Glomerular visceral epithelial cell (primary cell): ENCODE data around the gene P4HB.

Source experiments
- DNase-seq: peaks from one replicate; pipeline ENCODE4 v3.0.0-alpha.2; 2016; ENCODE audit errors: extremely low spot score

The P4HB gene

DNA sequence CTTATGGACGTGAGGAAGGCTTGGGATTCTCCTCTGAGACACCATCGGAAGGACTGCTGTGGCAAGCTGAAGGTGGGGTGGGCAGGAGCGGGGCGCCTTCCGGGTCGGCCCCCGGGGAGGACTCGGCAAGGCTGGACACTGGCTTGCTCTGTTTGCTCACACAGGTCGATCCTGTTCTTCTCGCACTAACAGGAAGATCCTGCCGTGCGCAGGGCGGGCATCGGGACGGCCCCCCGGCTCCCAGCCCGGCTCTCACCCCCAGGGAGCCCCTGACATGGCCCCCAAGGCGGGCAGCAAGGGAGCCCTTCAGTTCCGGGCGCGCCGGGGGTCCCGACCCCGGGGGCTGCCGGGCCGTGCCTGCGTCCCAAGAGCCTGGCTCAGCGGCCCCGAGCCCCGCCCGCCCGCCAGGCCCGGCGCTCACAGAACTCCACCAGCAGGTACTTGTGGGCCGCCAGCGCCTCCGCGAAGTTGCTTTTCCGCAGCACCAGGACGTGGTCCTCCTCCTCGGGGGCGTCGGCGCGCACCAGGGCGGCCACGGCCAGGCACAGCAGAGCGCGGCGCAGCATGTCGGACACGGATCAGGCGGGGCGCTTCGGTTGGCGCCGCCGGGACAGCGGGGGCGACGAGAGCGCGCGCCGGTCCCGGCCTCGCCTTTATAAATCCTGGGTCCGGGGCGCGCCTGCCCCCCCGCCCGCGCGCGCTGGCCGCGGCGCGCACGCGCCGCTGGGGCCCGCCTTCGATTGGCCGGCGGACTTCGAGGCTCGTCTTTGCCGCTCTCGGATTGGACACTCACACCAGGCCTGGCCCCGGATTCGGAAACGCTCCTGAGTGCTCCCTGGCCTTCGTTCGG is at the start of gene P4HB:
Gene P4HB, minus strand, starts transcription at position 630 of the 850 bp plus-strand sequence. Its CDS starts 64 bp downstream, at position 566.
- no peak for DNase-seq

DNA sequence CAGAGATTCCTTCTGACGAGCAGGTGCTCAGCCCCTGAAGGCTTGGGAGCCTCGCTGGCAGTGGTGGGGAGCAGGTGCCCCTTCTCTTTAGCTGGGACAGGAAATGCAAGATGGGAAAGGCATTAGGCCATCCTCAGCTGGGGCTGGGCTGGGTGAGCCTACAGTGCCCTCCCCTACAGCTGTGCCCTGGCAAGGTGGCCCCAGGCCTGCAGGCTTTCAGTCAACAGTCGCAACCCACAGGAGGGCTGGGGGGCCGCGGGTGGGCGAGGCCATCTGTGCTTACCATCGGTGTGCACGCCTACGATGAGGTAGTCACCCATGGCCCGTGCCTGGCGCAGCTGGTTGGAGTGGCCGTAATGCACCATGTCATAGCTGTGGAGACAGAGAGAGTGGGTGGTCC is 48.9 kb upstream of the P4HB start:
- no peak for DNase-seq

- no peak for DNase-seq
Observed at GRCh38 chr17:81908793-81909192, 48.5 kb upstream of the P4HB start.

DNA sequence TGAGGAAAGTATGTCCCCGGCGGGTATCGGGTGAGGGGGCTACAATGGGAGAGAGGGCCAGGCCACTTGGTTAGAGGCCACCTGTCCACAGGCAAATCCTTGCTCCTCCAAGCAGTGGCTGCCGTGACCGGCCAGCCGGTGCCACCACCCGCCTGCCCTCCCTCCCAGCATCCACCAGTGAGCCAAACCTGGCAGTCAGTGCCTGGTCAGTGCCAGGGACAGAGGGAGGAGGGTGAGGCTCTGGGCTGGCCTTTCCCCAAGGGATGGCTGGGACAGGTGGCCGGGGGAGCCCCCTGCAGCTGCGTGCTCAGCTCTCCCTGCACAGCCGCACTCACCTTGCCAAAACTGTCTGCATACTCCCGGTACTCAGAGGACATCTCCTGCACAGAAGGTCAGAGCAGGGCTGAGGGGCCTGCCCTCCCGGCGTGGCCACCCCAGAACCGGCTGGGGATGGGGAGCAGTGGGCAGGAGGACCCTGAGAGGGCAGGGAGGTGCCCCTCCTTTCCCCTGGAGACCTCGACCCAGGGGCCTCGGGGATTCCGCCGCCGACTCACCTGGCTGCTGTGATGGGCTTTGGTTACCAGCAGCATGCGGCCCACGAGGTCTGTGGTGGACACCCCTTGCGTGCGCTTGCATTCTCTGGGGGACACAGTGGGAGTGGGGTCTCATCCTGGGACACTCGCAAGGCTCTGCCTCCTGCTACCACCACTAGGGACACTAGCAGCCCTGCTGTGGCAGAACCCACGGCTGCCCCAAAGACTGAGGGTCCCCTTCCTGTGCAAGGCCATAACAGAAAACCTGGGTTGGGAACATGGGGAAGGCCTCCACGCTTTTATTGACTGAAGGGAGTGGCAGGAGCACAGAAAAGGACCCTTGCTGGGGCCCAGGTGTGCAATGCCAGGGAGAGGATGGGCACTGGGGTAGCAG is 47.1 kb upstream of the P4HB start:
- DNase-seq: no peak

DNA sequence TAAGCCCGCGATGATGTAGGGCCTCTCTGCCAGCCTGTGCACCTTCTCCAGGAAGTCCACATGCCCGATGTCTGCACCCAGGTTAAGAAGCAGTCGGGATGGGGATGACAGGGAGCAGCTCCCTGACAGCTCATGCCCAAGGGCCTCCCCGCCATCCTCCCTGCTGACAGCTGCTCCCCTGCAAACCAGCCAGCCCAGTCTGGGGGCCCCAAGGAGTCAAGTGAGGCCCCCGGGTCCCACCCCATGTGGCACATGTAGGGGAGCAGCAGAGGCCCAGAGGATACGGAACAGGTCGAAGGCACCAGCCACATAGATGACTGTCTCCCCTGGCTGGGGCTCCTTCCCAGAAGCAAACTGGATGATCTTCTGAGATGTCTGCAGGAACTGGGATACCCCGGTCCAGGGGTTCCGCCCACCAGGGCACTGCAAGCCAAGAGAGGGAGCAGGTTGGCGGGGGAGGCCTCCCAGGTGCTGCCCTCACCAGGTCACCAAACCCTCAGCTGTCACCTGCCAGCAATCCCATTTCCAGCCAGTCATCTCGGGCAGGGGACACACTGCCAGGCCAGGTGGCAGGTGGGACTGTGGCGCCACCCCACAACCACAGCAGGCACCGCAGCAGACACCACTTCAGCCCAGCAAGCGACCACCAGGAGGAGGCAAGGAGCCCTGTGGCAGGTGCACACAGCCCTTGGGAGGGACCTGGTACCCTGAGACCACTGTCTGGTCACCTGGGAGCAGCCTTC is 46.3 kb upstream of the P4HB start:
- no peak for DNase-seq

DNA sequence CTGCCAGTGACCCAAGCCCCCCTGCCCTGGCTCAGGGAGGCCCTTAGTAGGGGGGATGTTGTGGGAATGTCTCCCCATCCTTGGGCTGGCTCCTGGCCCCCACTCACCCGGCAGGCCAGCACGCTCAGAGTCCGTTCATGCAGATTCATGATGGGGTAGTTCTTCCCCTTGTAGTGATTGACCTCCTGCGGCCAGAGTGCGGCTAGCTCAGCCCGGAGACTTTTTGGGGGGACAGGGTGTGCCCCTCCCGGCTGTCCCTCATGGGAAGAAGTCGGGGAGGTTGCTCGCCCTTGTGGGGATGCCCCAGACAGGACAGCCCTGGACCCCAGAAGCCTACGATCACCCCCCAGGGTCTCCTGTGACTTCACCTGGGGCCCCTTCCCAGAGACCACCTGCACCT is 45.7 kb upstream of the P4HB start:
- no peak for DNase-seq

DNA sequence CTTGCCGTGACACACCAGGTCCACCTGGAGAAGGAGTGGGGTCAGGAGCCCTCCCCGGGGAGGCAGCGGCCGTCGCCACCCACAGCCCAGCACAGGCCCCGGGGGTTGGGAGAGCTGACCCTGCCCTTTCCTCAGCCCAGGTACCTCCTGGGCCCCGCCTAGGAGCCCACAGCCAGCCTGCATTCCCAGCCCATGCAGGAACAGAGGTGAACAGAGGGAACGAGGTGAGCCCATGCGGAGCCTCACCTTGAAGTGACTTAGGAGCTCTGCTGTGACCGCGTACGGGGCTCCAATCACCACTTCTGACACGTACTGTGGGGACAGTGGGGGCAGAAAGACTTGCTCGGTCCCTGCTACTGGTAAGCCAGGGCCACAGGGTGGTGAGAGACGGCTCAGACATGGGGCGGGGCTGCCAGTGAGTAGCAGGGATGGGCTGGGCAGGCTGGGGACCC is 45.1 kb upstream of the P4HB start:
- DNase-seq: no peak

DNA sequence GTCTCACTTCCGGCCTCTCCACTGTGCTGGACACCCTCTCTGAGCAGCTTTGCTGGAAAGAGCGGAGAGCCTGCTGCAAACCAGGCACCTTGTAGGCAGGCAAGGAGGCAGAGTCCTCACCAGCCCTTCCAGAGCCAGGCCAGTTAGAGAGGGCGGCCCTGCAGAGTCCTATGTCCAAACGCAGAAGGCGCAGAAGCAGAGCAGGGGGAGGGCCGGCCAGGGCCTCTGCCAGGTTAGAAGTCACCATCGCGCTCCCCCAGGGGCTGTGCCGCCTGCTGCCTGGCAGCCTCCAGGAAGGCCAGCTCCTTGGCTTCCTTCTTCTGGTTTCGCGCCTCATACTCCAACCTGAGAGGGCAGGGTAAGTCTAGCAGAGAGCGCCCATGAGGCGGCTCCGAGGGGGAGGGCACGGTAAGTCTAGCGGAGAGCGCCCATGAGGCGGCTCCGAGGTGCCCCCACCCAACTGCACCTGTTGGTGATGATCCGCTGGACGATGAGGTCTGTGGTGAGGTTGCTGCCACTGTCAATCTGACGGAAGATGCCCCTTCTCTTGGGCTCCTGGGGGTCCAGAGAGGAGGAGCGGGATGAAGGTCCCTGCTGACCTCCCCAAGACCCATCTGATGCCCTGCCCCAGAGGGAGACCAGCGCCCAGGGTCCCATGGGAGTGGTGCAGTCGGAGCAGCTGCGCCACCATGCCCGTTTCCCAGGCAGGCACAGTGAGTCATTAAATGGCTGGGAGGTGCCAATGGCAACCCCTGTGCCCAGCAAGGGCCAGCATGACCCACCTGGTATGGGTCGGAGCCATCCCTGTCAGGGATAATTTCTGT is 44.5 kb upstream of the P4HB start:
- no peak for DNase-seq

DNA sequence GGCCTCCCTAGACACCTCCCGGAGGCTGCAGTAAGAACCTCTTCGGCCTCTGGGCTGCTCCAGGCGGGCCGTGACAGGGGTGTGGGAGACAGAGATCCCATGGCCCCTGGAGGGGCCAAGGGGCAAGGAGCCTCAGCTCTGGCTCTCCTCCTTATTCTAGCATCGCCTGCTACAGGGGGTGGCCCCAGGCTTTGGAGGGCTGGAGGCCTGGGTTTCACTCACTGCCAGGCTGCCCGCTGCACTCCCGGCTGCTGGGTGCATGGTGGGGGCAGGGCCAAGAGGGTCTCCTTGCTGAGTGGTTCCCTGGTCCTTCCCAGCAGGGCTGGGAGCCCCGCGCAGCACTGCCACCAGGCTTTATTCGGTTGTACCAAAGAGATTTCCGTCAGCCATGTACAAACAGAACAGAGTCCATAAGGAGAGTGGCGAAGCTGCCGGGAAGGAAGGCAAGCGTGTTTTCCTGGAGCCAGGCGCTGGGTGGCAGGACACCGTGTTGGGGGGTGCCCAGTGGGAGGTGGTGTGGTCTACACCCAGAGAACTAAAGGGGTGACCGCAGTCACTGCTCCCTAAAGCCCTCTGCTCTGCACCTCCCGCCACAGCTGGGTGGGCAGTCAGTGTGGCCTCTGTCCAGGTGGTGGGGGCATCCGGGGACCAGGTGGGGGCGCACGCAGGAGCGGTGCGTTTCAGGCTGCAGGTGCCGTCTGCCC is 43.7 kb upstream of the P4HB start:
- DNase-seq: no peak

GRCh38 chr17:81903415-81903831 is 43.1 kb upstream of the P4HB start:
- no peak for DNase-seq

DNA sequence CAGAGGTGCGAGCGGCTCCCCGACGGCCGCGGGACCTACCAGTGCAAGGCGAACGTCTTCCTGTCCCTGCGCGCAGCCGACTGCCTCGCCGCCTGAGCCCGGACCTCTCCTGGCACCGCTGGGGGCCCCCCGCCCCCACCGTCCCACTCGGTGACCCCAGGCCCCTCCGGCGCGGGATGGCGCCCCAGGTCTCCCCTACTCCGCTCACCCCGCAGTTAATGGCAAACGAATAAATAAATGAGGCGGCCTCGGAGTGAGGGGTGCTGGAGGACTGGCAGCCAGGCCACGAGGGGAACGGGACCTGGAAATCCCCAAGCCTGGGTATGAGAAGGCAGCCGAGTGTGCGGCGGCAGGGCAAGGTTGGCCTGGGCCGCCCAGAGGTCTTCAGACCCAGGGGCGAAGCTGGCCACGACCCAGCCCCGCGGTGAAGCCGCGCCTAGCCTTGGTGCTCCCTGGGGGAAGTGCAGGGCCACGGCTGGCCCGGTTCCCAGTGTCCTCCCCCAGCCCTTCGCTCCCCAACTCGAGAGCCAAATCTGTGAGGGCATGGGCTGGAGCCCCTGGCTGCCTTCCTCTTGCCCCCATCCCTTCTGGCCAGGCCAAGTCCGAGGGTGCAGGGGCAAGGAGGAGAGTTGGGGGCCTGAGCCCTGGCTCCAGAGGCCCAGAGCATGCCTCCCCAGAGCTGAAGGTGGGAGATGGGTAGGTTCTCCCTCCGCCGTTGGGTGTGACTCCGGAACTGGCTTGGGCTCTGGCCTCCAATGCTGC is 42.5 kb upstream of the P4HB start:
- DNase-seq: no peak

GRCh38 chr17:81902023-81902652 is 41.8 kb upstream of the P4HB start, which contains the start of gene NPB:
TSS of gene NPB (plus strand) at chr17:81902238. CDS start at chr17:81902278, 40 bp downstream.
- no peak for DNase-seq

GRCh38 chr17:81901167-81902022 is 41.1 kb upstream of the P4HB start:
- DNase-seq: no peak

GRCh38 chr17:81900181-81900820 is 40.0 kb upstream of the P4HB start:
- no peak for DNase-seq

GRCh38 chr17:81899514-81900166 is 39.3 kb upstream of the P4HB start:
- DNase-seq: no peak

DNA sequence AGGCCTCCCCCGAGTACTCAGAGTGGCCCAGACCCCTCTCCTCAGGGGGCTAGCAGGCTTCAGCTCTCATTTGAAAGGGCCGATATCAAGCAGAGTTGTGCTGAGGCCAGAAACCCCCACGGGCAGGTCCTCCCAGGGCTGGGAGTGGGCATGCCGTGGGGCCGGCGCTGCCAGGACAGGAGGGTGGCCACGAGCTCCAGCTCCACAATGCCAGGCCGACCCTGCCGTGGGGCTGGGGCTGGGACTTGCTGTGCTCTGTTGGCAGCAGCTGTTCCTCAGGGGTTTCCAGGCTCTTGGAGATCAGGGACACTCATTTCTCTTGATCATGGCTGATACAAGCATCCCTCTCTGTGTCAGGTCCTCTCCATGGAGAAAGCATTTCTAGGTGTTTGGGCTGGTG is 38.5 kb upstream of the P4HB start:
- DNase-seq: no peak
